ENCODE measurements around the gene SLCO1A2.

SLCO1A2 gene

DNA sequence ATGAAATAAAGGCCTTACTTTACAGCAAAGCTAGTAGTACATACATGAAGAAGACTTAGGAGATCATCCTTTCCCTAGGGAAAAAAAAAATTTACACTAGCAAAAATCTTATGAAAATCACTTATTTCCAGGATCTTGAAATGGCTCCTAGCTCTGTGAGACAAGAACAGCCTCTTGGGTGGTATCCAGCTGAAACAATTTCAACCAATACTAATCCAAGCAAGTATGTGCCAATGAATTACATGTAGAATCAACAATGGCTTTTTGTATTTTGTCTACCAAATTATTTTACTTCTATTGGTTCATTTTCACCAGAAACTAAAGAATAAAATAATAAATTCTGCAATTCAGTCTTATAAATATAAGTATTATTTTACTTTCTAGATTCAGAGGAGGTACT lies 2.7 kb upstream of the SLCO1A2 start:
- no peak for DNase-seq
- in situ Hi-C loops (cut with MboI; ENCODE audit: low pct_unique_long_range_greater_than_20kb, low sequenced_read_pairs), result no loop called here

DNA sequence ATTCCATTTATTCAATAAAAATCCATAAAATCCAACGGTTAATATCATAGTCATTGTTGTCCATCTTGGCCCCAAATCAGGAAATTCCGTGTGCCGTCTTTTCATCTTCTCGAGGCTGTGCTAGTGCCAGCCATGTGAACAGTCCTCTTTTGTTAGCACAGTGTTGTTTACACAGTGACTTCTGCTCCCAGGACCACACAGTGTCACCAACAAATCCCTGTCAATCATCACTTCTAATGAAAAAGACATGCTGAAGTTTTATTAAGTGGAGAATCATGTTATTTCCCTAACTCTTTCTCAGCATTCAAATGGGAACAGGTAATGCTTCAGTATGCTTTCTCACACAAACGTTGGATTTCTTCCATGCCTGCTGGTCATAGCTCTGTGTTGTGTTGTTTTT lies 1.9 kb upstream of the SLCO1A2 start:
- in situ Hi-C loops (cut with MboI; ENCODE audit: low pct_unique_long_range_greater_than_20kb, low sequenced_read_pairs), result no loop called here
- DNase-seq, result no peak

DNA sequence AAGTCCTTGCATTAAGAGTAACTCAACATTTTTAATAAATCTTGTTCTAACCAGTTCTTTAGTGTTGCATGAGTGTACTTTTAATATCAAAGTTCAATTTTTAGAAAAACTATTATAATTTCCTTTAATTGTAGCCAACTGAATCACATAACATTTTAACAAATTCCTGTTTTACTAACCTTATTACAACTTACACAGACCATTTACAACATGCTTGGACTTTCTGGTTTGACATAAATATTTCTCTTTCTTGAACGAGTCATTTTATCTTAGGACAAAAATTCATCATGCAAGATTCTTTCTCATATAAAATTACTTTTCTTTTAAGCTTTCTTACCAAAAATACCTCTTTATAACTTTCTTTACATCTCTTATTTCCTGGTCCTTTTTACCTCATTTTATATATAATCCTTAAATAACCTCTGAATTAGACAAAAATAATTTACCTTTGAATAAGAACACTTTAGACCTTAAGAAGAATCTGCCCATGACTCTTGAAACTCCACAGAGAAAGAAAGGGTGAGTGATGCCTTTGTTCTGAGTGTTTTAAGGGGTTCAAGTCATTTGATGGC lies 3.9 kb downstream of the SLCO1A2 start:
- DNase-seq, result no peak
- in situ Hi-C loops (cut with MboI; ENCODE audit: low pct_unique_long_range_greater_than_20kb, low sequenced_read_pairs), result no loop called here

DNA sequence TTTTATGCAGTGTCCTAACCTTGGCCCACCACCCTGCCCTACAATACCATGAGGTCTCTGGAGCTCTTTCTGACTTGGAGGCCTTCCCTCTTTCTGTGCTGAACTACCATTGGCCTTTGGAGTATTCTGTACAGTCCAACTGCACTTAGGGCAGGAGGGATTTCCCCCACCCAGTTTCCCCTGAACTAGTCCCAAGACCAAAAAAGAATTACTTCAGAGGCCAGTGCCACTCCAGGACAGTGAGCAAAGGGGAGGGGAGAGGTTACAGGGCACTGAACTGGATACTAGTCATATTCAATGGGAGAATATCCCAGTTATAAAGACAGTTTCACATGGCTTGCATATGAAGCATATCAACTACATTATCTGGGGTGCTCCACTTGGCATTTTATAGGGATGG lies 6.1 kb downstream of the SLCO1A2 start:
- DNase-seq, result no peak
- in situ Hi-C loops (cut with MboI; ENCODE audit: low pct_unique_long_range_greater_than_20kb, low sequenced_read_pairs), result no loop called here

DNA sequence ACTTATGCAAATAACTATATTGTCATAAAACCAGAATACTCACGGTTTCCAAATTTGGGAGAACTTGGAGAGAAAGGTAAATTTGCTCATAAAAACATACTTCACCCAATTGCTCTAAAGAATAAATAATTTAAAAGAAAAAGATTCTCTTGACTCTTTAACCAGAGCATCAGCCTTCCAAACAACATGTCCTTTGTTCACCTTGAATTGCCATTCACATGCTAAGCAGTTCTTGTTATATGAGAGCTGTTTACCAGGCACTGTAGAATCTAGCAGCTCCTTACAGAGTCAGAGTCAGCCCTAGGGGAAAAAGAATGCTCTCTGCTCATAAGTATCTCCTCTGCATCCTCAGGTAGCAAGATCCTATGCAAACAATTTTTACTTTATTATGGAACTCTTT lies 10.2 kb downstream of the SLCO1A2 start:
- in situ Hi-C loops (cut with MboI; ENCODE audit: low pct_unique_long_range_greater_than_20kb, low sequenced_read_pairs), result no loop called here
- DNase-seq, result no peak

DNA sequence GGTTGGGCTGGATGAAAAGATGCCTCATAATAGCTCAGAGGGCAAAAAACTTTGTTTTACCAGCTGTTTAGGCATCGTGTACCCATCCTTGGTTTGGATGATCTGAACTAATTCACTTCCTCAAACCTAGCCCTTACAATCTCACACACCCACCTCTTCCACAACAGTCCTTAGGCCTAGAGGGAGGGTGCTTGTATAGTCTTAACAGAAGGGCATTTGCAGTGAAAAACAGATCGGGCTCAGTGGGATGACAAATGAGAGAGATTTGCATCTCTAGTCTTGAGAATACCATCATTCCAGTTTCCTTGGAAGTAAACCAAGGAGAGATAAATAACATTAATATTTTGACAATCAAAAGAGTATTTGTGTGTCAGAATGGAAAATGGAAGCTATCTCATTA lies 11.0 kb downstream of the SLCO1A2 start:
- in situ Hi-C loops (cut with MboI; ENCODE audit: low pct_unique_long_range_greater_than_20kb, low sequenced_read_pairs), result no loop called here

DNA sequence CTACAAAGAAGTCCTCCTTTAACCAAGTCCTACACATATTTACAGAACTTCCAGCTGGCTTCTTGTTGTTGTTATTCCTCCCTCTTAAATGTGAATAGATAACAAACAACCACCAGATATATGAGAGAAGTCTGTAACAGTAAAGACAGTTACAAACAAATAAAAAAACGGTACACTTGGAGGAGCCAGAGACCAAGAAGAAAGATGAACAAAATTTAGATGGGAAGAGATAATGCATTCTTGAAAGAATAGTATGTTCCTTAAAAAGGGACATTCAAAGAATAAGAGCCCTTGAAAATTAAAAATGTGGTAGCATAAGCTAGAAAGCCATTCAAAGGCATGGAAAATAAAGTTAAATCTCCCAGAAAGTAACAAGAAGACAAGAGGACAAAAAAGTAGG lies 25.9 kb downstream of the SLCO1A2 start:
- DNase-seq, result no peak
- in situ Hi-C loops (cut with MboI; ENCODE audit: low pct_unique_long_range_greater_than_20kb, low sequenced_read_pairs), result no loop called here

More for the DNA sequence above, 11.0 kb downstream of the SLCO1A2 start:
- no peak for DNase-seq

DNA sequence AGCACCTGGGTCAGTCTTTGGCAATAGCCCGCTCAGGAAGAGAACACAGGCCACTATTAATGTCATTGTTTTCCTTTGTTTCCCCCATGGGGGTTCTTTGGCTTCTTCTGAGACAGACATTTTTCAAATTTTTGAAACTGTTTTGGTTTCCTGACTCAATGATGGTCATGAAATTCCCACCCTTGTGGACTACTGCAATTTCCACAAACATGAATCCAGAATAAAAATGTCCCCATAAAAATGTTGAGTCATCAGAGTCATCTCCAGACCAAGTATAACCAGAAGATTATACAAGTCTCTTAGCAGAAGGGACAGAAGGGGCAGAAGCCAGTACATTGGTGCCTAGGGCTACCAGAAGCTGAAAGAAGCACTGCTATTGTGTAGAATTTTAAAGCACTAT lies 29.1 kb downstream of the SLCO1A2 start:
- in situ Hi-C loops (cut with MboI; ENCODE audit: low pct_unique_long_range_greater_than_20kb, low sequenced_read_pairs), result no loop called here
- DNase-seq, result no peak

DNA sequence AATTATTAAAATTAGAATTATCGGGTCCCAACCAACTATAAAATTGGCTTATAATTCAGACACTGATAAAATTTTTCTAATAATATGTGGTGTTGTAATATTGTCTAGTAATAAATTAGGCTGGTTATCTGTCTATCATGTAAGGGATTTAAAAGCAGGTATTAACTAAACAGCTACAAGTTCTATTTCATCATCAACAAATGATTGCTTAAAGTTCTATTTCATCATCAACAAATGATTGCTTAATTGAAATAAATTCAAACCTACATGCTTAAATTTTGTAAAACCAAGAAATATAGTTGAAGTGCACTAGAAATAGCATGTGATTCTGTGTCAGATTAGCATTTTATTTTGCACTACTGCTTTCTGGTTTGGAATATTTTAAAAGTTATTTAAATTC lies 34.1 kb downstream of the SLCO1A2 start:
- in situ Hi-C loops (cut with MboI; ENCODE audit: low pct_unique_long_range_greater_than_20kb, low sequenced_read_pairs), result no loop called here
- DNase-seq, result no peak

DNA sequence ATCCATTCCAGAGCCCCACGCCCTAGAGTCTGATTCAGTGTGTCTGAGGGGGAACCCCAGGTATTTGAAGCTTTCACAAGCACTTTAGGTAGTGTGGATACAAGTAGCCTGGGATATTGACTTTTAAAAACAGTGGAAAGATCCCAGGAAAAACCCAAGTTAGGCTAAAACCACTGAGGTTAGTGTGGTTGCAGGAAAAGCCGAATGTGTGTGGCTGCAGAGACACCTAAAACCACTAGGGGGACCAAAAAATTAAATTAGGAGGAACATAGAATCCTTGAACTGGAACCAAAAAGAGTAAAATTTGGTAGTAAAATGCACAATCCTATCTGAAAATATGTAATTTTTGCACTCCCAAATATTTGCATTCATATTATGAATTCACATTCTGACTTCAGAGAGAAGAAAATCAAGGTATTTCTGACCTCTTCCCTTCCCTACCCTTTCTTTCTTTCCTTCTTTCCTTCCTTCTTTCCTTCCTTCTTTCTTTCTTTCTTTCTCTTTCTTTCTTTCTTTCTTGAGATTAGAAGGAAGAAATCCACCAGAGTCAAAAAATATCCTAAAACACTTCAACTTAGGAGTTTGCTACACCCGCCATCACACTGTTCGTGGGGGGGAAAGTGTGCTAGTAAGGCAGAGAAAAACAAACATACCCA lies 37.8 kb downstream of the SLCO1A2 start:
- in situ Hi-C loops (cut with MboI; ENCODE audit: low pct_unique_long_range_greater_than_20kb, low sequenced_read_pairs), result no loop called here
- DNase-seq, result peak; percentile 44

DNA sequence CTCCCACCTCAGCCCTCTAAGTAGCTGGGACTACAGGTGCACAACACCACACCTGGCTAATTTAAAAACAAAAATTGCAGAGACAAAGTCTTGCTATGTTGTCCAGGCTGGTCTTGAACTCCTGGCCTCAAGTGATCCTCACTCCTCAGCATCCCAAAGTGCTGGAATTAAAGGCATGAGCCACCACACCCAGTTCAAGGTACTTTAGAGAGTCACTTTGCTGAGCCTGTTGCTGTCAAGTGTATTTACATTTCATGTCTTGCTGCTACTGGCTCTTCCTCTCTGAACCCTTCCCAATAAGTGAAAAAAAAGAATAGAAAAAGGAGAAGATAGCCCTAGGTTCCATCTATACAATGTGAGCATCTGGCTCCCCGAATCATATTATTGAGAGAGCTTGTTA lies 38.4 kb downstream of the SLCO1A2 start:
- in situ Hi-C loops (cut with MboI; ENCODE audit: low pct_unique_long_range_greater_than_20kb, low sequenced_read_pairs), result no loop called here
- no peak for DNase-seq

DNA sequence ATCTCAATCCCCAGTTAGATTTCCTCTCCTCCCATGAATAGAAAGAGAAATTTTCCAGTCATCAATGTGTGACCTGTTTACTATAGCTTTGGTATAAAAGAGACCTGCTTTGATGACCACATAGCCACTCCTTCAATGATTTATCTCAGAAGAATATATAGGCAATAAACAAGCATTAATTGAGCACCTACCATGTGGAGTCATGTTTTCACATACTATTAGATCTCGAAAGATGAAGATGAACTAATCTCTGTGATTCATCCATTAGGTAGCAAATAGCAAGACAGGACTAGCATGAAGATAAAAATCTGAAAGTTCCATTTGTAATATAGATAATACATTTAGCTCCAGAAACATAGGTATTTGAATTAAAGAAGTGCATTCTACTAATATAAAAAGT lies 40.5 kb downstream of the SLCO1A2 start:
- in situ Hi-C loops (cut with MboI; ENCODE audit: low pct_unique_long_range_greater_than_20kb, low sequenced_read_pairs), result no loop called here
- no peak for DNase-seq

DNA sequence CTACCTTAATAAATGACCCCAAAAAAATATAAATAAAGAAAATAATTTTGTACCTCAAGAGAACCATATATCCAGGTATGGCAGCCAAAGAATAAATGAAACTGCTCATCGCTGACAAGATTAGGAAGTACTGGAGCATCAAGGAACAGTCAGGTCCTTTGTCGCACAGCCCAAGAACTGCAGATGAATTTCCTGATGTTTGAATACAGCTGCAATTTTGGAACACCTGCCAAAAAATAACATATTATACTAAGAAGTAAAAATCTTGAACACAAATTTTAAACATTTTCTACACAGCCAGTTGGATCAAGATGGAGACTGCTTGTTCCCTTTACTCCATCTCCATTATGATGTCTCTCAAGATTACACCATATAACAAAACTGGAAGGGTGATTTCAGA lies 42.6 kb downstream of the SLCO1A2 start:
- in situ Hi-C loops (cut with MboI; ENCODE audit: low pct_unique_long_range_greater_than_20kb, low sequenced_read_pairs), result no loop called here
- no peak for DNase-seq

DNA sequence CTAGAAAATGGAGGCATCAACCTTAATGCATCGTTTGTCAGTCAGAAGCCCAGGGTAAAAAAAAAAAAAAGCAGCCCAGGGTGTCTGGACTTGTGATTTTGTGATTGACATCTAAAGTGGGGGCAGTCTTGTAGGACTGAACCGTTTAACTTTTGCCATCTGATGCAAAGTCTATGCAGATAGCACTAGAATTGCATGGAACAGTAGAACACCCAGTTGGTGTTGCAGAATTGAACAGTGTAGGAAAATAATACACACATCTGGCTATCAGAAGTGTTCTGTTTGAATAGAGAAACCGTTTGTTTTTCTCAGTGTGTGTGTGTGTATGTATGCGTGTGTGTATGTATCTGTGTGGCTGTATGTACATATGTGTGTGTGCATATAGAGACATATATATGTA lies 45.0 kb downstream of the SLCO1A2 start:
- no peak for DNase-seq
- in situ Hi-C loops (cut with MboI; ENCODE audit: low pct_unique_long_range_greater_than_20kb, low sequenced_read_pairs), result no loop called here

DNA sequence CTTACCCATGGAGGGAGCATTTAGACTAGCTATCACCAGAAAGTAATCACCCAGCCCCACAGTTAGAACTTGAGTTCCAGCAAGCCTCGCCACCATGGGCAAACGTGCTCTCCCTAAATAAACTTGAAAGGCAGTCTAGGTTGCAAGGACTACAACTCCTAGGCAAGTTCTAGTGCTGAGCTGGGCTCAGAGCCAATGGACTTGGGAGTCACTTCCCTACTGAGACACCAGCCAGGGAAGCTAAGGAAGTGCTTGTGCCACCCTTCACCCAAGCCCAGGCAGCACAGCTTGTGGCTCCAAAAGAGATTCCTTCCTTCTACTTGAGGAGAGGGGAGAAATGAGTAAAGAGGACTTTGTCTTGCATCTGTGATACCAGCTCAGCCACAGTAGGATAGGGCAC lies 57.9 kb downstream of the SLCO1A2 start:
- no peak for DNase-seq
- in situ Hi-C loops (cut with MboI; ENCODE audit: low pct_unique_long_range_greater_than_20kb, low sequenced_read_pairs), result no loop called here

DNA sequence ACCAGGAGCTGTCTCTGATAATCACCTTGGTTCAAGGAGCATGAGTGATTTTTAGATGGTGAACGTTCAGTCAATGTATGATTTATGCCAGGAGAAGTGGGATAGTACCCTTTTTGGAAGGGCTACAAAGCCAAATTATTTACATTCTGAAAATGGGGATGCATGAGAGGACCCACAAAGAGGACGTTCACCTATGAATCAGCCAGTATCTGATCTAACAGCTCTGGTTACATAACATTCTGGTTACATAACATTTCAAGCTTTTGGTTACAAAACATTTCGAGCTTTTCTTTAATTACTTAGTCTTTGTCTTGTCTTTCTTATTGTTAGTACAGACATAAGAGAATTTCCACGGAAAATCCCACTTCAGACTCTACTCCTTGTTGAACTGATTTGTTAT lies 68.8 kb downstream of the SLCO1A2 start:
- in situ Hi-C loops (cut with MboI; ENCODE audit: low pct_unique_long_range_greater_than_20kb, low sequenced_read_pairs), result no loop called here
- no peak for DNase-seq

DNA sequence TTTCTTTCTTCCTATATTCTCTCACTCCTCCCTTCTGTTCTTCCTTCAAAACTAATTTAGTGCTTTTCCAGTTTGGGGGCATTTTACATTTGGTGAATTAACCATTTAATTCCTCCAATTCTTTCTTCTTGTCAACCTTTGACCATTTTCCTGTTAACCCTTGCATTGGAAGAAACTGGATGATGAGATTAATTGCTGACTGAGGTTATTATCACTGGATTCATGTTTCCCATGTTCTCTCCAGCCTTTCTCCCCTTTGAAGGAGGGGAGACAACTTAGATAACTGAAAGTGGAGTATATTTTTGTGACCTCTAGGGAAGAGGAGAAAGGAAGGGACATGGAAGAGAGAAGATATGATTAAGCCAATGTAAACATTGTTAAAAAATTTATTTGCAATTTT lies 70.5 kb downstream of the SLCO1A2 start:
- DNase-seq, result no peak
- in situ Hi-C loops (cut with MboI; ENCODE audit: low pct_unique_long_range_greater_than_20kb, low sequenced_read_pairs), result no loop called here

DNA sequence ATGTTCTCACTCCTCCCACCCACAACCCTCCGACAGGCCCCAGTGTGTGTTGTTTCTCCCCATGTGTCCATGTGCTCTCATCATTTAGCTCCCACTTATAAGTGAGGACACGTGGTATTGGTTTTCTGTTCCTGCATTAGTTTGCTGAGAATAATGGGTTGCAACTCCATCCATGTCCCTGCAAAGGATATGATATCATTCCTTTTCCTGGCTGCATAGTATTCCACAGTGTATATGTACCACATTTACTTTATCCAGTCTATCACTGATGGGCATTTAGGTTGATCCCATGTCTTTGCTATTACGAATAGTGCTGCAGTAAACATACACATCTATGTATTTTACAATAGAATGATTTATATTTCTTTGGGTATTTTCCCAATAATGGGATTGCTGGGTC lies 77.5 kb downstream of the SLCO1A2 start:
- in situ Hi-C loops (cut with MboI; ENCODE audit: low pct_unique_long_range_greater_than_20kb, low sequenced_read_pairs), result no loop called here
- no peak for DNase-seq

DNA sequence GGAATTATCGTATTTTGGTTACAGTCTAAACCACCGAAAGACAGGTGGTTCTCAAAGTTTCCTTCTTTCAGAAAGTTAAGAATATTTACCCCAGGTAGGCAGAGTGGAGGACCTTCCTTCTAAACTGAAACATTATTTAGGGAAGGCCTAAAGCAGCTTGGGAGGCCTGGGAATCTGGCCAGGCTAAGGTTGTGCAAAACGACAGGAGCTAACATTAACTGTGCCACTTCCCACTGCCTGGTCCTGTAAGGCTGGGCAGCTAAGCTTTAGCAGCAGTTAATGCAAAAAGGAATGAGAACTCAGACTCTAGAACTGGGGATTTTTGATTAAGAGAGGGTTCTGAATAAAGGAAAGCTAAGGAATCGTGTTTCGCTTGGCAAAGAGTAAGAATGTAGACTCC lies 82.6 kb downstream of the SLCO1A2 start:
- in situ Hi-C loops (cut with MboI; ENCODE audit: low pct_unique_long_range_greater_than_20kb, low sequenced_read_pairs), result no loop called here
- no peak for DNase-seq

DNA sequence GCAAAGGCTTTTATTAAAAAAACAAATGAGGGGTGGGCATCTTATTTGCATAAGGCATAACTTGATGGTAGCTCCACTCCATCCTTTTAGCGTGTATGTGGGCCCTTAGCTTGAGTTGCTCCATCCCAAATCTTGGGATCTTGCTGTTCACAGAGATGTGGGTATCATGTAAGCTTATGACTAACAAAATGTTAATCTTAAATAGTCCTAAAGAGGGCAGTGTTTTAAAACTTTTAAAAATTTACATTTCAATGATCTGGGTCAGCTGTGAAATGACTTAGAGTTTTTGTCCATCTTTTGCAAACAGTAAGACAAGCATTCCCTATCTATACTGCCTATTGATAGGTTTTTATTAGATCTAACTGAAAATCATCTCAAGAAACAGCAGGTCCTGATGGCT lies 86.0 kb downstream of the SLCO1A2 start:
- in situ Hi-C loops (cut with MboI; ENCODE audit: low pct_unique_long_range_greater_than_20kb, low sequenced_read_pairs), result no loop called here
- peak; percentile 3 for DNase-seq

DNA sequence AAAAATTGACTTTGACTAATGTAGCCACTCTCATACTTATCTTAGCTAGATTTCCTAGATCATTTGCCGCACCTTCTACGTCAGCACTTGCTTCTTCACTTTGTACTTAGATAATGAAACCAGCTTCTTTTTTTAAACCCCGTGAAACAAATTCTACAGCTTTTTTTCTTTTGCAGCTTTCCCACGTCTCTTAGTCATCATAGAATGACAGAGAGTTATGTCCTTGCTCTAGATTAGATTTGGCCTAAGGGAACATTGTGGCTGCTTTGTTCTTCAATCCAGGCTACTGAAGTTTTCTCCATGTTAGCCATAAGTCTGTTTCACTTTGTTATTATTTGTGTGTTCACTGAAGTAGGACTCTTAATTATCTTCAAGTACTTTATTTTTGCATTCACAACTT lies 94.9 kb downstream of the SLCO1A2 start:
- no peak for DNase-seq
- in situ Hi-C loops (cut with MboI; ENCODE audit: low pct_unique_long_range_greater_than_20kb, low sequenced_read_pairs), result no loop called here
